Measurements from ENCODE around the gene SBDS. TPM values are rescaled to one million over a fixed set of nuclear protein-coding genes. Genes with fewer than 3 reads are reported as not detected.

The SBDS gene
- polyA plus RNA-seq, 3 donors, result 31.7 to 101 (median 34.8) TPM

- H3K4me3 ChIP-seq (replicated peaks in 1 of 3; ENCODE audit: low read depth in 2 of 3, low read length in 3 of 3), result no peak overlapping the region
- no peaks in the 10 kb centered on the region for H3K4me1 ChIP-seq (ENCODE audit: control insufficient read depth in 1 of 2, insufficient read depth in 2 of 2, low read length in 2 of 2)
- Mint-ChIP-seq H3K4me3 (no peak overlapping the region), H3K4me1 (no peaks in the 10 kb centered on the region), H3K27me3 (ENCODE audit: low read depth in 3 of 3) (peaks cover 0 to 2% (median 2%) of the 10 kb centered on the region in 3 donors), H3K9me3 (peaks cover 0 to 6% (median 0%) of the 10 kb centered on the region in 7 donors), H3K27ac (no peak overlapping the region), H3K36me3 (peaks cover 37 to 48% of the 10 kb centered on the region in 2 donors)
- DNase-seq, result no peak
- H4K20me1 ChIP-seq (ENCODE audit: insufficient read depth, low read length), result no peaks in the 10 kb centered on the region
- 100% methylated on average over 5 of the region's 5 CpGs for WGBS (ENCODE audit: insufficient coverage)
- H3K36me3 ChIP-seq (replicated peaks in 1 of 2; ENCODE audit: control insufficient read depth in 1 of 2, insufficient read depth in 2 of 2, low read length in 2 of 2), result peaks cover 36 to 43% of the 10 kb centered on the region in 2 donors
- no peak overlapping the region for H3K27ac ChIP-seq (ENCODE audit: low read depth in 1 of 2, low read length in 2 of 2)
- H3K4me2 ChIP-seq (replicated peaks; ENCODE audit: extremely low read depth, low read length, poor library complexity, severe bottlenecking), result no peak overlapping the region
- H3K27me3 ChIP-seq (ENCODE audit: control insufficient read depth in 2 of 2, insufficient read depth in 2 of 2, low read length in 2 of 2), result no peaks in the 10 kb centered on the region
- H2AFZ ChIP-seq (ENCODE audit: insufficient read depth, low read depth, low read length, poor library complexity, severe bottlenecking), result no peak overlapping the region
- no peaks in the 10 kb centered on the region for H3K9me3 ChIP-seq (replicated peaks in 1 of 2; ENCODE audit: control insufficient read depth in 1 of 2, insufficient read depth in 1 of 2, low read length in 2 of 2)
- no peak for TF ChIP-seq CTCF (IDR thresholded peaks at IDR 0.05)
- intact Hi-C loops (cut with micrococcal nuclease), result no loop called here
- H3K79me2 ChIP-seq (ENCODE audit: insufficient read depth, low read length), result no peaks in the 10 kb centered on the region
- H3K9ac ChIP-seq (ENCODE audit: insufficient read depth, low read length, poor library complexity, severe bottlenecking), result no peak overlapping the region
Measured at GRCh38 chr7:66961096-66961495, 34.3 kb downstream of the SBDS start.

- Histone ChIP-seq H3K4me2 (replicated peaks; ENCODE audit: extremely low read depth, low read length, poor library complexity, severe bottlenecking) (no peak overlapping the region), H2AFZ (ENCODE audit: insufficient read depth, low read depth, low read length, poor library complexity, severe bottlenecking) (no peak overlapping the region), H3K4me1 (ENCODE audit: control insufficient read depth in 1 of 2, insufficient read depth in 2 of 2, low read length in 2 of 2) (no peaks in the 10 kb centered on the region), H3K36me3 (replicated peaks in 1 of 2; ENCODE audit: control insufficient read depth in 1 of 2, insufficient read depth in 2 of 2, low read length in 2 of 2) (peaks cover 45 to 52% of the 10 kb centered on the region in 2 donors), H3K9me3 (replicated peaks in 1 of 2; ENCODE audit: control insufficient read depth in 1 of 2, insufficient read depth in 1 of 2, low read length in 2 of 2) (no peaks in the 10 kb centered on the region), H3K4me3 (replicated peaks in 1 of 3; ENCODE audit: low read depth in 2 of 3, low read length in 3 of 3) (no peak overlapping the region), H4K20me1 (ENCODE audit: insufficient read depth, low read length) (no peaks in the 10 kb centered on the region), H3K79me2 (ENCODE audit: insufficient read depth, low read length) (no peaks in the 10 kb centered on the region), H3K9ac (ENCODE audit: insufficient read depth, low read length, poor library complexity, severe bottlenecking) (no peak overlapping the region), H3K27ac (ENCODE audit: low read depth in 1 of 2, low read length in 2 of 2) (no peak overlapping the region), H3K27me3 (ENCODE audit: control insufficient read depth in 2 of 2, insufficient read depth in 2 of 2, low read length in 2 of 2) (no peaks in the 10 kb centered on the region)
- WGBS (ENCODE audit: insufficient coverage), result 100% methylated on average over 3 of the region's 4 CpGs
- Mint-ChIP-seq H3K4me3 (no peak overlapping the region), H3K36me3 (peaks cover 45 to 57% of the 10 kb centered on the region in 2 donors), H3K9me3 (peaks cover 0 to 6% (median 0%) of the 10 kb centered on the region in 7 donors), H3K4me1 (no peaks in the 10 kb centered on the region), H3K27ac (peak overlapping the region in 4 of 7 donors; percentile 25 to 87 (median 33)), H3K27me3 (ENCODE audit: low read depth in 3 of 3) (peaks cover 0 to 2% (median 0%) of the 10 kb centered on the region in 3 donors)
- intact Hi-C loops (cut with micrococcal nuclease), result no loop called here
- no peak for DNase-seq
- no peak for TF ChIP-seq CTCF (IDR thresholded peaks at IDR 0.05)
Measured at GRCh38 chr7:66960192-66960591, 35.2 kb downstream of the SBDS start.
